Daoy (cell line): ENCODE measurements around the gene PNCK. TPM values are rescaled to one million over a fixed set of nuclear protein-coding genes. Genes with fewer than 3 reads are reported as not detected.
A peak's percentile ranks its signal among the peaks of the same experiment; 100 is the strongest.

Experiments used
- DNase-seq: peaks from one replicate; pipeline ENCODE4 v3.0.0-alpha.2; 2015; ENCODE audit warnings: low read depth
- total RNA-seq: library from RNA; depleted of rRNA; stranded (reverse); fragments of >200 nt; shearing (Covaris generic); gene quantifications from 2 replicates; pipeline ENCODE4 v1.2.3, GENCODE V29; 2014

Gene PNCK
- total RNA-seq, 1 experiment from 2014 or later: not detected

- DNase-seq: no peak
Observed at GRCh38 chrX:153662266-153662665, 11.3 kb downstream of the PNCK start.

GRCh38 chrX:153659268-153659667 is 14.3 kb downstream of the PNCK start:
- no peak for DNase-seq

- no peak for DNase-seq
Observed at GRCh38 chrX:153657161-153657560, 16.5 kb downstream of the PNCK start.

GRCh38 chrX:153653556-153653955 is 20.1 kb downstream of the PNCK start:
- no peak for DNase-seq

- DNase-seq: no peak
Observed at GRCh38 chrX:153651540-153652079, 22.0 kb downstream of the PNCK start.

- DNase-seq: no peak
Observed at GRCh38 chrX:153650959-153651358, 22.7 kb downstream of the PNCK start.

GRCh38 chrX:153649915-153650782 is 23.5 kb downstream of the PNCK start:
- DNase-seq: no peak

GRCh38 chrX:153649178-153649914 is 24.3 kb downstream of the PNCK start:
- peak; percentile 52 for DNase-seq

GRCh38 chrX:153648358-153649177 is 25.0 kb downstream of the PNCK start:
- no peak for DNase-seq

- DNase-seq: no peak
Observed at GRCh38 chrX:153647461-153648357, 25.9 kb downstream of the PNCK start.

GRCh38 chrX:153646620-153647373 is 26.8 kb downstream of the PNCK start, which contains the start of gene DUSP9:
Gene DUSP9, plus strand, starts transcription at chrX:153647203. Its CDS starts 751 bp downstream, at chrX:153647954.
- peak; percentile 69 for DNase-seq

GRCh38 chrX:153645921-153646488 is 27.6 kb downstream of the PNCK start:
- DNase-seq: no peak

- no peak for DNase-seq
Observed at GRCh38 chrX:153645151-153645550, 28.5 kb downstream of the PNCK start.

- DNase-seq: peak; percentile 30
Observed at GRCh38 chrX:153644356-153645125, 29.1 kb downstream of the PNCK start.

GRCh38 chrX:153643431-153644351 is 29.9 kb downstream of the PNCK start:
- DNase-seq: no peak

- no peak for DNase-seq
Observed at GRCh38 chrX:153642655-153643430, 30.8 kb downstream of the PNCK start.
